HG03196 (cell line): ENCODE measurements around the gene GALNTL6.
"Not testable (repeated sequence)": the region's sequence is repeated elsewhere in the genome, so short reads cannot be mapped to it uniquely, and the experiment has no call there.

Experiments
- ATAC-seq: cut with Tn5 transposase; IDR thresholded peaks from one replicate; pipeline ENCODE4 v1.9.1; 2021; ENCODE audit not compliant: unreplicated experiment

Gene GALNTL6

DNA sequence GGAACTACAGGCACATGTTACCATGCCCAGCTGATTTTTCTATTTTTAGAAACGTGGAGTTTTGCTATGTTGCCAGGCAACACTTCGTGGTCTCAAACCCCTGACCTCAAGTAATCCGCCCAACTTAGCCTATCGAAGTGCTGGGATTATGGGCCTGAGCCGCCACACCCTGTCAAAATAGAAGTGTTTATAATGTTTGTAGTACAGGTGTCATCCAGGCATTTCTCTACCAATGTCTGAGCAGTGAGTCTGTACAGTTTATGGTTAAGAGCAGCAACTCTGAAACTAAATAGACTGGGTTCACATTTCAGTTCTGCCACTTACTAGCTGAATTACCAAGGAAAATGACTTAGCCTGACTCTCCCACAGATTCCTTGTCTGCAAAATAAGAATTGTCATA, 895.0 kb downstream of the GALNTL6 start:
- no peak for ATAC-seq

DNA sequence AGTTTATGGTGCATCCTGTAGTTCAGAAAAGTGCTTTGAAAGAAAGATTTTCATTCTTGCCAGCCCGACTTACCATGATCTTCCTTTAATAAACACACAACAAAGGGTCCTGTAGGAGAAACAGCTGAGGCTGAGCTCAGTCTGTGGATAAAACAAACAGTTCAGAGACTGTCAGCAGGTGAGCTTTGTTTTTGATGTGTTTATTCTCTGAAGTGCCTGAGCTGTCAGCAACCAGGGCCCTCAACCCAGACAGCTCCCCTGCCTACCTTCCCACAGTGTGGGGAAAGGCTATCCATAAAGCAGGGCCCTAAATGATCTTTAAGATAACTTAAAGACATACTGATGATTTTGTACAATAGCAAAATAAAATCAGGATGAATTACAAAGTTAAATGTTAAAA, 896.2 kb downstream of the GALNTL6 start:
- no peak for ATAC-seq

DNA sequence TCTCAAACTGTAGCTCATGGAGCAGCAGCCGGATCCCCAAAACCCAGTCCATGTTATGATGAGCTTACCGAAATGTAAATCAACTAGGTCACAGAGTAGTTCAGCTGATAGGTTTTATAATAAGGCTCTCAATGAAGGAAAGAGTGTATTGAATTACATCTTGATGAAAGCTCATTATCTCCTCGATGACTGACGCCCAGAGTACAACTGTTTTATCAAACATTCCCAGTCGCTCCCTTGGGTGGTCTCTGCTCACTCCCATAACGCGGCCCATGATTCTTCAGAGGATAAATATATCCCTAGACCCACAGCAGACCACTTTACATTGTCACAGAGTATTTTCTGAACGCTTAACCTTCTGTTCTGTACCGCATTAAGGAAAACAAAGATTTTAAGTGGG, 903.1 kb downstream of the GALNTL6 start:
- ATAC-seq = no peak

DNA sequence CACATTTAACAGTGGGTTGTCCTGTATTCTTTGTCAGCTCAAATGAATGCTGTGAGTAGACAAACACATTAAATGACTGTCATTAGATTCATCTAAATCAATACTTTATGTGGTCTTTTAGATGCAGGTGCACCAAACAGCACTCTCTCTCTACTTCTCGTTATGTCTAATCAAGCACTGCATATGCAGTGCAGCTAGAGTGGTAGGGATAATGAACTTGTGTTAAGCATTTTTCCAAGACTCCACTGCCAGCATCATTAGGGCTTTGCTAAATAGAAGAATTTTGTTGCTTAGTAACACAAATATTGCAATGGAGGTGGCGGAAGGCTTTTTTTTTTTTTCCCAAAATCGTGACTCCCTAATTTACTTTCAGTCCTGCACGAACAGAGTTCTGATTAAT, 908.5 kb downstream of the GALNTL6 start:
- ATAC-seq = no peak

GRCh38 chr4:172725581-172725980, 912.4 kb downstream of the GALNTL6 start:
- ATAC-seq = no peak

- no peak for ATAC-seq
Measured at GRCh38 chr4:172726001-172726423, 912.8 kb downstream of the GALNTL6 start.

- no peak for ATAC-seq
Measured at GRCh38 chr4:172727631-172728030, 914.4 kb downstream of the GALNTL6 start.

GRCh38 chr4:172733645-172734044, 920.4 kb downstream of the GALNTL6 start:
- ATAC-seq = not testable (repeated sequence)

DNA sequence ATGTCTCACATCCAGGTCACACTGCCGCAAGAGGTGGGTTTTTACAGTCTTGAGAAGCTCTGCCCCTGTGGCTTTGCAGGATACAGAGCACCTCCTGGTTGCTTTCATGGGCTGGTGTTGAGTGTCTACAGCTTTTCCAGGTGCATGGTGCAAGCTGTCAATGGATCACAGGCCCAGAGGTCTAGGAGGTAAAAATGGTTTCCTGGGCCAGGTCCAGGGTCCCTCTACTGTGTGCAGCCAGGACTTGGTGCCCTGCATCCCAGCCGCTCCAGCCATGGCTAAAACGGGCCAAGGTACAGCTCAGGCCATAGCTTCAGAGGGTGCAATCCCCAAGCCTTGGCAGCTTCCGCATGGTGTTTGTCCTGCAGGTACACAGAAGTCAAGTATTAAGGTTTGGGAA, 921.4 kb downstream of the GALNTL6 start:
- no peak for ATAC-seq

GRCh38 chr4:172736046-172736445, 922.8 kb downstream of the GALNTL6 start:
- no peak for ATAC-seq

DNA sequence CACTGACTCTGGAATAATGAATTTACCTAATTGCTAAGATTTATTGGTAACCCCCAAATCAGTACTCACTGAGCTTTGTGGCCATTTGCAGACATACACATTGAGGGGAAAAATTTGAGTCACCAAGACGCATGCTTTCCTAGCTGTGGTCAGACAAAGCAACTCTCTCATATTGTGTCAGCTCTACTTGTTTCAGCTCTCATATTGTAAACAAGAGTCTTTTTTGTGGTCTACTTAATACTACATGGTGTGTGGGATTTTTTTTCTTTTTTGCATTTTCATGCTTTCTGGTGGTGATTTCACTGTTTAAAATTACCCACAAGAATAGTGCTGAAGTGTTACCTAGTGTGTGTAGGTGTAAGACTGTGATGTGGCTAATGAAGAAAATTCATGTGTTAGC, 927.2 kb downstream of the GALNTL6 start:
- peak; percentile 99 for ATAC-seq

DNA sequence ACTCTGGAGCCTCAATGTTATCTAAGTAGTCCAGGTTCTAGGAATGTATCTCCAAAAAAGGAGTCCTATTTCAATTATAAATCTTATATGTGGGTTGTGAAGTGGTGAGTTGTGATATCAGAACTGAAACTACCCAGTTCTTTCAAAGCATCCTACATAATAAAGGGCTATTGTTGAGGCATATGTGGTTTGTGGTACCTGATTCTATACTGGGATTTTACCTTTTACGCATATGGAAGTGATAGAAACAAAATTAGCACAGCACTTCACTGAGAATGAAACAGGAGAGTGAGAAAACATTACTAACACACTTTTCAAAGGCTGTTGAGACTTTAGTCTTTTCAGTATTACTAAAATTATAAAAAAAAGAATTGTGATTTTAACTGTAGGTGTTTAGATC, 937.7 kb downstream of the GALNTL6 start:
- peak; percentile 99 for ATAC-seq

GRCh38 chr4:172751550-172751949, 938.3 kb downstream of the GALNTL6 start:
- ATAC-seq = peak; percentile 13

GRCh38 chr4:172758586-172759340, 945.6 kb downstream of the GALNTL6 start:
- ATAC-seq = no peak

DNA sequence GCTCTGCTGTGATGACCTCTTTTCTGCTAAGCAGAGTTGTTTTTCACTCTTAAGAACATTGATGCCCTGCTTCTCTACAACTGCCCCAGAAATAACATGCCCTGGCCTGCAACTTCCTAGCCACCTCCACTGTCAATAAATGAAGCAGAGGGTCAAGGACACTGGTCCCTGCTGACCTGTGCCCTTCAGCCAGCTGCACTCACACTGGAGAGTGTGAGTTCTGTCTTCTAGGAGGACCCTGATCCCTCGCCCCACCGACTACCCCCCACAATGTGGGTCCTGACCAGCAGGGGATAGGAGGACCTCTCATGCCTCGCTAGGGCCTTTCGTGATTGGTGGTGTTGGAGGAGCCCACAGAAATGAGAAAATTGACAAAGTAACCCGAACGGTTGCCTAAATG, 947.3 kb downstream of the GALNTL6 start:
- no peak for ATAC-seq

GRCh38 chr4:172762895-172763294, 949.7 kb downstream of the GALNTL6 start:
- no peak for ATAC-seq

- no peak for ATAC-seq
Measured at GRCh38 chr4:172770787-172771186, 957.6 kb downstream of the GALNTL6 start.

GRCh38 chr4:172772781-172773180, 959.6 kb downstream of the GALNTL6 start:
- ATAC-seq = no peak

DNA sequence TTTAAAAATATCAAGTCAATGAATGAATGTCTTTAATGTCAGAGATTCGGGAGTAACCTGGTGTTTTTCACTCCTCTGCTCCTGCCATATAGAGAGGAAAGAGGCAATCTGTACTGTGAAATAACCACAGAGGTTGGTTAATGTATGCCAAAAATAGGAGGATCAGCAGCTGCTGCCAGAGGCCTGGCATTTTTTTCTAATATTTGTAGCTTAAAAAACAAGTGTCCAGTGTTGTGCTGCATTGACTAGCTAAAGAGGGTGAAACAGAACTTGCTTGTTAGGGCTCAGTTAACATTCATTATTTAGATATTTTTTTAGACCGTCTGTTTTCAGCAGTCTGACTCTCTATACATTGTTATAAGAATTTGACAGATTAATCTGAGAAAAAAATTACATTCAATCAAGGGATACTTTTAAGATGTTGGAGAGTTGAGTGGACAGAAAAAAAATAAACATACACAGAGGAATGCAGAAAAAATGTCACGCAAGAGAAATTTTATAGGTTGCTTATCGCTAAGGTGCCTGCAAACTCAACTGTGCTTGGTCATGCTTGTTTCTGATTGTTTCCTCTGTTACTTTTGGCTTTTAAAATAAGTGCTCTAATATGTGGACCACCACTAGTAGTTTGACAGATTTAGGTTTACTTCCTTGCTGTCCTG, 963.1 kb downstream of the GALNTL6 start:
- no peak for ATAC-seq

DNA sequence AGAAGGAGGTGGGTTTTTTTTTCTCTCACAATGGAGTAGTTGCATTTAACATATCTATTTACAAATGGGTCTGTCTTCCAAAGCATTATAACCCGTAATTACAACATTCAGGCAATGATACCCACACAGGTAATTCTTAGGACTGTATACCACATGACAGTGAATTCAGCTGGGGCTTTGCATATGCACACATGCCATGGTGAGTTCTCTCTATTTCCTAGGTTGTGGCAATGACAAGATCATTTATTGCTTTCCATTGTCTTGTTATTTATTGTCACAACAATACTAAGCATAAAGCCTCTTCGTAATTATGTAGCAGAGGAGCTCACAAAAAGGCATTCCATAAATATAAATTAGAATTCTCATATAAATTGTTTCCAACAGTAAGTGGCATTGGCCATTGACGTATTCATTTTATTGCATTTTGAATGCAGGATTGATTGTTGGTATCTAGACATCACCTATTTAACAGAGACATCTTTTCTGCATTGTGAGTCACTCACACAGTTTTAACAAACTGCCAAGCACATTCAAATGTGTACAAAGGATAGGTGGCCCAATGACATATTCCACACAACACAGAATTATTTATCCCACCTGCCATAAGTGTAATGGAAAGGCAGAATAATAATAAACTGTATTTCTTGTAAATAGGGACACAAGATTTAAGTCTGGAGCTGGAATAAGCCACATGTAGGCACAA, 964.7 kb downstream of the GALNTL6 start:
- ATAC-seq = no peak

- ATAC-seq = no peak
Measured at GRCh38 chr4:172778583-172778982, 965.4 kb downstream of the GALNTL6 start.

DNA sequence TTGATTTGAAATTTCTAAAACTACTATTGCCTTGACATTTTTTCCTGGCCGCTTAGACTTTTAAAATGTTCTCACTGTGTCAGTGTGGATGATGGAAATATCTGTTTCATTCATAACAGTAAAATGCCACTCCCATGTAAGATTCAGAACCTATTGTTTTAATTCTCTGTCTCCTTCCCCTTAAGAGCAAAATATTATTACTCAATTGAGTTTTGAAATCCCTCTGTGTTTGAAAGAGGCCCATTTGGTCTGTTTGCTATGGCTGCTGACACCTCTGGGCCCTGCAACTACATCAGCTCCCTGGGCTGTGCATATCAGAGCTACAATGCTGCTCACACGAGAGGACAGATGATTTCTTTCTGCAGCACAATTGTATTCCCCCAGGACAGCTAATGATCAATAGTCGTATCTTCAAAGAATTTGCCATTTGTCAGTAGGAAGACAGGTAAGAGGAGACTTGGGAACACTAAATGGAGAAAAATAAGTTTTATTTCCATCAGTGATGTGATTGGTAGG, 967.4 kb downstream of the GALNTL6 start:
- ATAC-seq = no peak
